ENCODE measurements around the gene MAP1S.

GRCh38 chr19:17734146-17734545 is 14.9 kb downstream of the MAP1S start:
- TF ChIP-seq POLR2AphosphoS5 (IDR thresholded peaks at IDR 0.05; ENCODE audit: low read depth) = no peak
- no peak for TF ChIP-seq CTCF (IDR thresholded peaks at IDR 0.05; ENCODE audit: insufficient read depth, low read length)
- no peak for TF ChIP-seq GABPA (IDR thresholded peaks at IDR 0.05; ENCODE audit: low read depth)

All from HL-60 (cell line).